TTC549 (cell line): ENCODE results near the gene ARHGAP32.

Source experiments
- FAIRE-seq: peaks from 2 replicates; lab custom pipeline; 2012; peaks lifted over from hg19 to GRCh38; lab: Jason Lieb, UNC

Gene ARHGAP32

GRCh38 chr11:129192150-129192549, at the start of gene ARHGAP32:
TSS of gene ARHGAP32 (minus strand) at chr11:129192325. CDS start at chr11:129192198, 127 bp downstream.
- FAIRE-seq, result no peak

GRCh38 chr11:129239207-129239606, 47.1 kb upstream of the ARHGAP32 start:
- no peak for FAIRE-seq

- FAIRE-seq, result no peak
Observed at GRCh38 chr11:129237880-129238638, 45.9 kb upstream of the ARHGAP32 start.

GRCh38 chr11:129237456-129237855, 45.3 kb upstream of the ARHGAP32 start:
- FAIRE-seq, result no peak

GRCh38 chr11:129236850-129237249, 44.7 kb upstream of the ARHGAP32 start:
- no peak for FAIRE-seq

- no peak for FAIRE-seq
Observed at GRCh38 chr11:129234978-129235377, 42.9 kb upstream of the ARHGAP32 start.

GRCh38 chr11:129230006-129230405, 37.9 kb upstream of the ARHGAP32 start:
- FAIRE-seq, result no peak

DNA sequence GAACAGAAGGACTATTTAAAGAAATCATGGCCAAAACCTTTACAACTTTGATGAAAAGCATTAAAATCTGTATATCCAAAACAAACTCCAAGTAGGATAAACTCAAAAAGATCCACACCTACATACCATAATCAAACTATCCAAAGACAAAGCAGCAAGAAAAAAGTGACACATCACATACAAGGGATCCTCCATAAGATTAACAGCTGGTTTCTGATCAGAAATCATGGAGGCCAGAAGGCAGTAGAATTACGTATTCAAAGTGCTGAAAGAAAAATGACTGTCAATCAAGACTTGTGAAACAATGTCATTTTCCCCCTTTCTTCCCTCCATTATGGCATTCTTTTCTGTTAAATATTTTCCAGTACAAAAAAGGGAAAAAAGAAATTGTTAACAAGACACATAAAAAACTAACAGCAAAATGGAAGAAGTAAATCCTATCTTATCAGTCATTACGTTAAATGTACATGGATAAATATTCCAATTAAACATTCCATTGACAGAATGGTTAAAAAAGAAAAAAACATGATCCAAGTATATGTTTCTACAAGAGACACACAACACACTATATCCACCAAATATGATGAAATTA, 34.2 kb upstream of the ARHGAP32 start:
- FAIRE-seq, result no peak

DNA sequence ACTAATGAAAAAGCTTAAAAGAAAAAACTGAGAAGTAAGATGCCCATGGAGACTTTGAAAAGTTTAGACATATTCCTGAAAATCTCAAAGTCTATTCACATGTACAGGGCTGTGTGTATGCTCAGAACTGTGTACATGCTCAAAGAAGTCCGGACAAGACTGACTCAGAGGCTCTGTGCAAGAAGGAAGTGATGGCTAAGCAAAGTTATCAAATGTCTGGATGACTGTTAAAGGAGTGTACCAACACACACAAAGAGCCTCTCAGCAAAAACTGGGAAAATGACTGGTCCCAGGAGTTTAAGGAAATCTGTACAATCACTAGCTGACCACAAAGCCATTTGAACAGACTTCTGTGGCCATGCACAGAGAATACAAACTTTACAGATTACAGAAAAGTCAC, 33.1 kb upstream of the ARHGAP32 start:
- no peak for FAIRE-seq

GRCh38 chr11:129224538-129224937, 32.4 kb upstream of the ARHGAP32 start:
- no peak for FAIRE-seq

DNA sequence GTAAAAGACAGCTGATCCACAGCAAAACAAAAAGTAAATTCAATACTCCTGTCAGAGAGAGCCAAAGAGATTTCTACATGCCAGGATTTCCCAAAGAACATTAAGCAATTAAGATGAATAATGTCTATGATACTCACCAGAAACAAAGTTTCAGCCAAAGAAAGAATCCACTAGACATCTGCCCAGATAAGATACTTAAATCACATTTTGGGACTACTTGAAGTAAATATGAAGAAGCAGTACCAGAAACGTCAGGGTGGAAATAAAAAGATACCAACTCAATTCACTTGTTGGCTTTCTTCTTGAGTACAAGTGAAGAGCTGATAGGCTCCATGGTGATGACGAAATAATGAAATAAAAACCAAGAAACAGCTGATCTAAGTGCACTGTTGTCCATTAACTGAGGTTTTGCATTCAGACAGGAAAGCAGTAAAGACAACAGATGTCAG, 31.6 kb upstream of the ARHGAP32 start:
- no peak for FAIRE-seq

- FAIRE-seq, result no peak
Observed at GRCh38 chr11:129223260-129223659, 31.1 kb upstream of the ARHGAP32 start.

- no peak for FAIRE-seq
Observed at GRCh38 chr11:129222158-129222557, 30.0 kb upstream of the ARHGAP32 start.

DNA sequence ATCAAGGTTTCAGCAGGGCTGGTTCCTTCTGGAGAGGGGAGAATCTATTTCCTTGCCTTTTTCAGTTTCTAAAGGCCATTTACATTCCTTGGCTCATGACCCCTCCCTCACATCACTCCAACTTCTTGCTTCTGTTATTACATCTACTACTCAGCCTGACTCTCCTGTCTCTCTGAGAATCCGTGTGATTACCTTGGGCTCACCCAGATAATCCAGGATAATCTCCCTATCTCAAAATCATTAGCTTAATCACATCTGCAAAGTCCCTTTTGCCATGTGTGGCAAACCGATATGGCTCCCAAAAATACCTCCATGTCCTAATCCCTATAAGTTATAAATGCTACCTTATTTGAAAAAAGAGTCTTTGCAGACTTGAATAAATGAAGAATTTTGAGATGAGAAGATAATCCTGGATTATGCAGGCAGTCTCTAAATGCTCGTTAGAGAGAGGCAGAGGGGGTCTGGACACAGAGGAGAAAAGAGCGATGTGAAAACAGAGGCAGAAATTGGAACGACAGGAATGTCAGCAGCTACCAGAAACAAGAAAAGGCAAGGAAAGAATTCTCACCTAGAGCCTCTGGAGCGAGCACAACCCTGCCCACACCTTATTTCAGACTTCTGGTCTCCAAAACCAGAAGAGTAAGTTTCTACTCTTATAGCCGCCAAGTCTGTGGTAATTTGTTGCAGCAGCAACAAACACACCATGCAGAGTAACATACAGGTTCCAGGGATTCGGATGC, 23.6 kb upstream of the ARHGAP32 start:
- FAIRE-seq, result no peak

GRCh38 chr11:129214710-129215295, 22.7 kb upstream of the ARHGAP32 start:
- no peak for FAIRE-seq

DNA sequence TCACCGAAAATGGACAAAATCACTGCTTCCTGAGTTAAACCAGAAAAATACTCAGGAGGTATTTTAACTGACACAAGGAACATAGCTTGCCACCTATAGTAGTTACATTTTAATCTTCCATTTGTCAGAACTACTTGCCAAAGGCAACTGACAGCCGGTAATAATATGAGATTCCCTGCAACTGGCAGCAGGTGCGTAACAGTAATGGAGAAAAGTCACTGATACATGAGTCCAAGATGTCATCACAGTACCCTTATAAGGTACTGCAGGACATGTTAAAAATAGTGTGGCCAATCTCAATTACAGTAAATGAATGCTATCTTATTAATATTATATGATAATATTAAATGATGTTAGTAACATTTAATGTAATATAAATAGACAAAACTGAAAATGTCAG, 21.1 kb upstream of the ARHGAP32 start:
- FAIRE-seq, result no peak

DNA sequence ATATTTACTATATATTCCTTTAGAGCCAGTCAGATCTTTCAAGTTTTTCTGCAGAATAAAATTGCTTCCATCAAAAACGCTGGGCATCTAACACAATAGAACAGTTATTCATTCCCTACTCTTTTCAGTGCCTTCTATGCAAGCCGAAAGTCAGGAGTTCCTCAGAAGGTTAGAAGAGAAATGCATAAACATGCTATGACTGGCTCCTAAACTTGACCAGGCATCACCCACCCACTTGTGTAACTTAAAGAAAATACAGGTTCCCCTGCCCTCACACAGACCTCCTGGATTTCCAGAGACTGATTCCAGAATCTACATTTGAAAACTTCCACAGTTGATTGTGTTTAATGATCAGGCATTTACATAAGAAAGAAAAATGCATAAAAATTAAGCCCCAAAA, 19.3 kb upstream of the ARHGAP32 start:
- FAIRE-seq, result no peak

GRCh38 chr11:129210831-129211181, 18.7 kb upstream of the ARHGAP32 start:
- FAIRE-seq, result no peak

DNA sequence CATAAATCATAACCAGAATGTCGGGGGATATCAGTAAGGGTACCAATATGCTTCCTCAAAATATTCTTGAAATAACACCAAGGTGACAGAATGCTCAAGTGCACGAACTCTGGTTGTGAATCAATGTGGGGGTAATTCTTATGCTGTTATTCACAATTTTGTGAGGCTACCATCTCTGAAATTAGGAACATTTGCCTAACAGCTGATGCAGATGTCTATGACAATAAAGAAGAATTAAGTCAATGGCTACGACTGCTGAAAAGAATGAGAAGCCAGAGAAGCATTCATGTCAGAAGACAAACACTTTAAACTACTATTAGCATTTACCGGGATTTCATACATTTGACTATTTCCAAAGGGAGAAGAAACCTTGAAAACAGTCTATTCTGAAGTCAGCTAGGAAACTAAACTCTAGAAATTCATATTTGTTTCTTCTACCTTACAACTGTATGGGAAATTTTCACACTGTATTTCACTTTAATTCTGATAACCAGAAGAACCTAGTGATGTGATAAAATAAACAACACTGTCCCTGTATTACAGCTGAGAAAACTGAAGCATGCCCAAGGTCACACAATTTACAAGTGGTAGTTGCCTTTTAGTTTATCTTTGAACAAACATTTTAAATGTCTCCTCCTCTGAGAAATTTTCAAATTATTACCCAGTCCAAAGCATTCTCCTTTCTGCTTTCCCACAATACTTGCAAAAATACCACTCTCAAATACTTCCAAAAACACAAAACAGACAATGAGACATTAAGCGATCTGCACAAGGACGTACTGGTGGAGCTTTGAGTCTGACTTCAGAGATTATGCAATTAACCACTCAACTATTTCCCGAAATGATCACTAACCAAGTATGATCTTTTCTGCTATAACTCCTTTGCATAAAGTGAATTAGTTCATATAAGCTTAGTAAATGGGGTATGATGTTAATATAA, 18.0 kb upstream of the ARHGAP32 start:
- FAIRE-seq, result no peak

GRCh38 chr11:129208863-129209262, 16.7 kb upstream of the ARHGAP32 start:
- no peak for FAIRE-seq

- no peak for FAIRE-seq
Observed at GRCh38 chr11:129204150-129204838, 12.2 kb upstream of the ARHGAP32 start.
